ENCODE data around the gene EPB42. TPM values are rescaled to one million over a fixed set of nuclear protein-coding genes. Genes with fewer than 3 reads are reported as not detected.

The EPB42 gene
- total and polyA plus RNA-seq, 2 donors (not counting 1 experiment from before 2014, with no cell fraction given): not detected

DNA sequence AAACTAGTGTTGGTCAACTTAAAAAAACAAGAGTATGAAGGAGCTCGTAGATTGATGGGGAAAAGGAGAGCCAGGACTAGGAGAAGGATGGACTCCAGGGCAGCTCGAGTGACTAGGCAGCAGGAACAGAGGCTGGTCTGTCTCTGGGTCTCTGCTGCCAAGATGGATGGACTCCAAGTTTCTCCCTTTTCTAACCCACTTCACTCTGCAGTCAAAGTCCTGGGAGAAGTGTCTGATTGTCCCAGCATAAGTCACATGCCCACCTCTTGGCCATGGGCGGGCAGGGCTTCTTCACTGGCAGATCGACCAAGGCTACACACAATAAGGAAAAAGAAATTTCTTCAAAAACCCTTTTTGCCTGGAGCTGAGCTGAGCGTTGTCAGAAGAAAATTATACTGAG is 9.2 kb upstream of the EPB42 start:
- 80% methylated on average over 4 of the region's 5 CpGs for WGBS (ENCODE audit: insufficient coverage)
- CTCF ChIA-PET: interaction anchor here (1.1 to 19.7 kb wide), 4 partner anchors 8 to 54 kb away, joined by 3 to 549 read pairs (median 6); no protein-coding TSS in a partner anchor

More for the DNA sequence above, 9.2 kb upstream of the EPB42 start:
- Histone ChIP-seq H3K4me3 (ENCODE audit: control extremely low read depth in 1 of 5, extremely low read depth in 1 of 5, insufficient read depth in 1 of 5, low read depth in 2 of 5, low read length in 4 of 5) (no peak overlapping the region), H3K27me3 (replicated peaks in 1 of 4; ENCODE audit: control extremely low read depth in 1 of 4, control insufficient read depth in 3 of 4, insufficient read depth in 4 of 4, low read length in 3 of 4) (no peaks in the 10 kb centered on the region), H4K20me1 (ENCODE audit: control insufficient read depth, insufficient read depth, low read length, poor library complexity, severe bottlenecking) (no peaks in the 10 kb centered on the region), H3K36me3 (replicated peaks in 1 of 2; ENCODE audit: control extremely low read depth in 1 of 2, control insufficient read depth in 1 of 2, extremely low read depth in 1 of 2, insufficient read depth in 2 of 2, low read length in 1 of 2) (no peaks in the 10 kb centered on the region), H3K4me2 (replicated peaks; ENCODE audit: low read depth, low read length, poor library complexity, severe bottlenecking) (no peak overlapping the region), H3K27ac (ENCODE audit: low read length in 2 of 2) (no peak overlapping the region), H3K9me3 (ENCODE audit: control extremely low read depth in 1 of 3, control insufficient read depth in 2 of 3, insufficient read depth in 1 of 3, low read length in 2 of 3) (no peaks in the 10 kb centered on the region), H3K9ac (ENCODE audit: low read length) (no peak overlapping the region), H3K79me2 (ENCODE audit: control insufficient read depth, insufficient read depth, low read length) (no peaks in the 10 kb centered on the region), H3K4me1 (ENCODE audit: control insufficient read depth in 2 of 2, insufficient read depth in 2 of 2, low read length in 2 of 2) (peaks cover 0 to 7% of the 10 kb centered on the region in 2 donors), H2AFZ (ENCODE audit: insufficient read depth, low read depth, low read length, poor library complexity, severe bottlenecking) (no peak overlapping the region)
- Mint-ChIP-seq H3K9me3 (ENCODE audit: insufficient read depth) (no peaks in the 10 kb centered on the region), H3K27me3 (peaks cover 8% of the 10 kb centered on the region), H3K4me3 (no peak overlapping the region), H3K27ac (no peak overlapping the region), H3K4me1 (peaks cover 7% of the 10 kb centered on the region)
- DNase-seq (no peak), ATAC-seq (ENCODE audit: low read depth) (no peak)
- intact Hi-C loops (cut with micrococcal nuclease): no loop called here
- TF ChIP-seq, protein P1, sequence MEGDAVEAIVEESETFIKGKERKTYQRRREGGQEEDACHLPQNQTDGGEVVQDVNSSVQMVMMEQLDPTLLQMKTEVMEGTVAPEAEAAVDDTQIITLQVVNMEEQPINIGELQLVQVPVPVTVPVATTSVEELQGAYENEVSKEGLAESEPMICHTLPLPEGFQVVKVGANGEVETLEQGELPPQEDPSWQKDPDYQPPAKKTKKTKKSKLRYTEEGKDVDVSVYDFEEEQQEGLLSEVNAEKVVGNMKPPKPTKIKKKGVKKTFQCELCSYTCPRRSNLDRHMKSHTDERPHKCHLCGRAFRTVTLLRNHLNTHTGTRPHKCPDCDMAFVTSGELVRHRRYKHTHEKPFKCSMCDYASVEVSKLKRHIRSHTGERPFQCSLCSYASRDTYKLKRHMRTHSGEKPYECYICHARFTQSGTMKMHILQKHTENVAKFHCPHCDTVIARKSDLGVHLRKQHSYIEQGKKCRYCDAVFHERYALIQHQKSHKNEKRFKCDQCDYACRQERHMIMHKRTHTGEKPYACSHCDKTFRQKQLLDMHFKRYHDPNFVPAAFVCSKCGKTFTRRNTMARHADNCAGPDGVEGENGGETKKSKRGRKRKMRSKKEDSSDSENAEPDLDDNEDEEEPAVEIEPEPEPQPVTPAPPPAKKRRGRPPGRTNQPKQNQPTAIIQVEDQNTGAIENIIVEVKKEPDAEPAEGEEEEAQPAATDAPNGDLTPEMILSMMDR (IDR thresholded peaks at IDR 0.05): no peak
- no peak for TF ChIP-seq EZH2 (IDR thresholded peaks at IDR 0.05; ENCODE audit: borderline replicate concordance, insufficient read depth, low read depth, low read length, poor library complexity, severe bottlenecking)
- POLR2A ChIA-PET: no interaction called here
